Measurements from ENCODE around the gene OXGR1.

GRCh38 chr13:96967248-96967745 lies 27.0 kb downstream of the OXGR1 start:
- TF ChIP-seq CTCF (IDR thresholded peaks at IDR 0.05) (no peak), POLR2AphosphoS5 (IDR thresholded peaks at IDR 0.05) (no peak)

Data from breast epithelium (tissue), 3 donors.